Suprapubic skin (tissue), 4 donors: ENCODE results near the gene TEX38. TPM values are rescaled to one million over a fixed set of nuclear protein-coding genes. Genes with fewer than 3 reads are reported as not detected.

ENCODE experiments used
- DNase-seq, 2 donors: peaks; one replicate each; pipeline ENCODE4 v3.0.0-alpha.2; 2019; ENCODE audit warnings: low spot score in 2 of 2
- H3K27ac ChIP-seq: fragments of 200-600 bp; sonication (generic); one replicate; pipeline ENCODE4 v1.5.1; 2019
- H3K27me3 ChIP-seq: fragments of 200-600 bp; sonication (generic); one replicate; pipeline ENCODE4 v1.5.1; 2019
- H3K36me3 ChIP-seq: fragments of 200-600 bp; sonication (generic); one replicate; pipeline ENCODE4 v1.5.1; 2019
- H3K4me1 ChIP-seq: fragments of 200-600 bp; sonication (generic); one replicate; pipeline ENCODE4 v1.5.1; 2019
- H3K4me3 ChIP-seq: fragments of 200-600 bp; sonication (generic); one replicate; pipeline ENCODE4 v1.5.1; 2019; ENCODE audit warnings: mild to moderate bottlenecking
- H3K9me3 ChIP-seq: fragments of 200-600 bp; sonication (generic); one replicate; pipeline ENCODE4 v1.5.1; 2019
- CTCF ChIP-seq, 2 donors: fragments of 200-600 bp in 1 of 2; fragments of 450-650 bp in 1 of 2; sonication (generic) in 1 of 2; IDR thresholded peaks; one replicate each; pipeline ENCODE4 v1.5.1; 2016 to 2019; ENCODE audit warnings: antibody characterized with exemption in 2 of 2, mild to moderate bottlenecking in 1 of 2, moderate library complexity in 1 of 2
- EP300 ChIP-seq: sonication (generic); formaldehyde crosslinking; IDR thresholded peaks from one replicate; pipeline ENCODE4 v1.6.1; 2017; ENCODE audit warnings: antibody characterized with exemption
- POLR2A ChIP-seq, 2 donors: fragments of 450-650 bp; IDR thresholded peaks; one replicate each; pipeline ENCODE4 v1.6.1; 2017; ENCODE audit warnings: antibody characterized with exemption in 2 of 2, mild to moderate bottlenecking in 2 of 2, moderate library complexity in 2 of 2
- POLR2AphosphoS5 ChIP-seq, 3 donors: sonication (generic); formaldehyde crosslinking; IDR thresholded peaks; one replicate each; pipeline ENCODE4 v1.6.1; 2017; ENCODE audit warnings: antibody characterized with exemption in 3 of 3
- WGBS: methylation state at CpG from one replicate; pipeline ENCODE4 v1.1.5; 2018; 5-methylcytosine and 5-hydroxymethylcytosine counted together
- total RNA-seq, 4 donors: library from RNA; depleted of rRNA; stranded (reverse); fragments of >200 nt; gene quantifications; one replicate each; pipeline ENCODE4 v1.1.0, GENCODE V29; 2016

TEX38 gene
- total RNA-seq, 4 donors from 2014 or later = not detected

DNA sequence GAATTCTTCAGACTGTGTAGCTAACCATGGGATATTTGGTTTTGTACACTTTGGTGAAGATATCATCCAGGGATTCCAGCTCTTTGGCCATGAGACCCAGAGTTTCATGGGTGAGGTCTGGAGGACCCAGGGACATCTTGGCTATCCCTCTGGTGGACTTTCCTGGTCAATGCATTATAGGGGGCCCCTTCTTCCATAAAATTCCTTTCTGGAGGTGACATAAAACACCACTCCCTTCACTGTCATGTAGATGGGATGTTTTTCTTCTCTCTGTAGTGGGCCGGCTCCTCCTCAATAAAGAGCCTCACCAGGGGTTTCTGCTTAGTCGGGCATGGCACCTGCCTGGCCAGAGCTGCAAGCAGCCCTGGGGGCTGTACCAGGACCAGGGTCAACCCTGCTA, 5.7 kb upstream of the TEX38 start:
- Histone ChIP-seq H3K4me3 (no peak overlapping the region), H3K27ac (no peak overlapping the region), H3K4me1 (peaks cover 27% of the 10 kb centered on the region), H3K36me3 (peaks cover 19% of the 10 kb centered on the region), H3K9me3 (no peaks in the 10 kb centered on the region), H3K27me3 (no peaks in the 10 kb centered on the region)
- no peak for DNase-seq
- WGBS = 100% methylated on average over 2 of the region's 2 CpGs
- no peak for TF ChIP-seq POLR2AphosphoS5 (IDR thresholded peaks at IDR 0.05)
- TF ChIP-seq POLR2A (IDR thresholded peaks at IDR 0.05) = no peak
- no peak for TF ChIP-seq EP300
- no peak for TF ChIP-seq CTCF (IDR thresholded peaks at IDR 0.05)

- TF ChIP-seq EP300 (no peak), CTCF (IDR thresholded peaks at IDR 0.05) (no peak), POLR2AphosphoS5 (IDR thresholded peaks at IDR 0.05) (no peak), POLR2A (IDR thresholded peaks at IDR 0.05) (no peak)
- Histone ChIP-seq H3K4me3 (peak within 1 kb of the TSS; percentile 97), H3K27ac (peak within 1 kb of the TSS; percentile 83), H3K9me3 (no peaks in the 10 kb centered on the region), H3K36me3 (peaks cover 19% of the 10 kb centered on the region), H3K4me1 (peaks cover 27% of the 10 kb centered on the region), H3K27me3 (no peaks in the 10 kb centered on the region)
- peak; percentile 82 to 86 for DNase-seq
- 1% methylated on average over 27 of the region's 96 CpGs for WGBS
Measured at GRCh38 chr1:46667782-46668760, 3.6 kb upstream of the TEX38 start, which contains the start of gene ATPAF1. Gene ATPAF1, minus strand, starts transcription at chr1:46668364. Its CDS starts 42 bp downstream, at chr1:46668322.

- no peaks in the 10 kb centered on the region for H3K27me3 ChIP-seq
- no peak for TF ChIP-seq CTCF (IDR thresholded peaks at IDR 0.05)
- no peak for TF ChIP-seq EP300
- TF ChIP-seq POLR2A (IDR thresholded peaks at IDR 0.05) = no peak
- TF ChIP-seq POLR2AphosphoS5 (IDR thresholded peaks at IDR 0.05) = no peak
- H3K4me1 ChIP-seq = peaks cover 27% of the 10 kb centered on the region
- H3K27ac ChIP-seq = no peak overlapping the region
- no peaks in the 10 kb centered on the region for H3K9me3 ChIP-seq
- no peak for DNase-seq
- peaks cover 9% of the 10 kb centered on the region for H3K36me3 ChIP-seq
- no peak overlapping the region for H3K4me3 ChIP-seq
- 94% methylated on average over 1 of the region's 1 CpG for WGBS
Measured at GRCh38 chr1:46670134-46670533, 1.5 kb upstream of the TEX38 start.

- Histone ChIP-seq H3K9me3 (no peaks in the 10 kb centered on the region), H3K27ac (no peak overlapping the region), H3K4me3 (no peak overlapping the region), H3K27me3 (no peaks in the 10 kb centered on the region), H3K36me3 (peaks cover 30% of the 10 kb centered on the region), H3K4me1 (peaks cover 8% of the 10 kb centered on the region)
- 72% methylated on average over 8 of the region's 8 CpGs for WGBS
- DNase-seq = no peak
- no peak for TF ChIP-seq CTCF (IDR thresholded peaks at IDR 0.05)
- TF ChIP-seq POLR2AphosphoS5 (IDR thresholded peaks at IDR 0.05) = no peak
- TF ChIP-seq EP300 = no peak
- no peak for TF ChIP-seq POLR2A (IDR thresholded peaks at IDR 0.05)
Measured at GRCh38 chr1:46672696-46673095, 1.0 kb downstream of the TEX38 start.

- peaks cover 3% of the 10 kb centered on the region for H3K4me1 ChIP-seq
- no peaks in the 10 kb centered on the region for H3K27me3 ChIP-seq
- peaks cover 41% of the 10 kb centered on the region for H3K36me3 ChIP-seq
- no peaks in the 10 kb centered on the region for H3K9me3 ChIP-seq
- TF ChIP-seq POLR2A (IDR thresholded peaks at IDR 0.05) (no peak), CTCF (IDR thresholded peaks at IDR 0.05) (no peak), EP300 (no peak), POLR2AphosphoS5 (IDR thresholded peaks at IDR 0.05) (no peak)
- no peak for DNase-seq
- H3K4me3 ChIP-seq = no peak overlapping the region
- 89% methylated on average over 3 of the region's 4 CpGs for WGBS
- H3K27ac ChIP-seq = no peak overlapping the region
Measured at GRCh38 chr1:46673749-46674182, 2.1 kb downstream of the TEX38 start.
